Stimulated activated naive CD4-positive, alpha-beta T cell (primary cell): ENCODE results near the gene C6orf163.
"Not testable (repeated sequence)": the region's sequence is repeated elsewhere in the genome, so short reads cannot be mapped to it uniquely, and the experiment has no call there.

Experiments used
- DNase-seq, 6 experiments: peaks; one replicate each; lab custom pipeline; 2025; lab: John Stamatoyannopoulos, UW

The C6orf163 gene

DNA sequence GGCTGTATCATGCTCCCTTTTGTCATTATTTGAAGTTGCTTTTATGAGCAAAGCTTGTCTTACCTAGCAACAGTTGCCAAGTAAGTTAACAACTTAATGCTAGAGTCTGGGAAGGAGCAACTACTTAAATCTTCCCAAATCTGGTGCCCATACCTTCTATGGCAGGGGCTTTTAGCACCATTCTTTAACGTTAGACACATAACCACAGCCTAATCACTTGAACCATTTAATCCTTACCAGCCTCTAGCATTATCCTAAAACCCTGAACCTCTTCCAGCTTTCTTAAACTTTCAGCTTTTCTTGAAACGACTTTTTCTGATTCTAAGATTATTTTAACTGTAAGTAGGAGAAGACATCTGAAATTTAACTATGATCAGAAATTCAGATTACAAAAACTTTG, at the start of gene C6orf163:
TSS of gene C6orf163 (plus strand) at position 83 of the 400 bp plus-strand sequence. CDS start at position 370, 287 bp downstream.
- no peak for DNase-seq

DNA sequence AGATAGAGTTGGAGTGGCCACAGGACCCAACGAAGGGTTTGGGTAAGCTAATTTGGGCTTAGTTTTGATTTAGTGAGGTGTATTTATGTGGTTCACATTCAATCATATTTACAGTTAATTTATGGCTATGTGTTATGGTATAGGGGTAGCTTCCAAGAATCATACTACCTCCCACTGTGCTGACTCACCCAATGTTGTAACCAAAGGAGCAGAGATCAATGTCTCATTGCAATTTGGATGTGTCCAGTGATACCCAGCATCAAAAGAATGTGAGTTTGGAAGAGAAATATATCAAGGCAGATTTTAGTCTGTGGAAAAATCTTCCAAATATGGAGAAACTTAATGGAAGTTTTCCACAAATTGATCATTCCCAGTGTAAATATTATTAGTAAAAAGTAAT, 47.5 kb upstream of the C6orf163 start:
- no peak for DNase-seq

DNA sequence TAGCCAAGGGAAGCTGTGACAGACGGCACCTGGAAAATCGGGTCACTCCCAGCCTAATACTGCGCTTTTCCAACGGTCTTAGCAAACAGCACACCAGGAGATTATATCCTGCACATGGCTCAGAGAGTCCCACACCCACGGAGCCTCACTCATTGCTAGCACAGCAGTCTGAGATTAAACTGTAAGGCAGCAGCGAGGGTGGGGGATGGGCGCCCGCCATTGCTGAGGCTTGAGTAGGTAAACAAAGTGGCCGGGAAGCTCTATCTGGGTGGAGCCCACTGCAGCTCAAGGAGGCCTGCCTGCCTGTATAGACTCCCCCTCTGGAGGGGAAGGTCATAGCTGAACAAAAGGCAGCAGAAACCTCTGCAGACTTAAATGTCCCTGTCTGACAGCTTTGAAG, 43.3 kb upstream of the C6orf163 start:
- DNase-seq, result not testable (repeated sequence)

DNA sequence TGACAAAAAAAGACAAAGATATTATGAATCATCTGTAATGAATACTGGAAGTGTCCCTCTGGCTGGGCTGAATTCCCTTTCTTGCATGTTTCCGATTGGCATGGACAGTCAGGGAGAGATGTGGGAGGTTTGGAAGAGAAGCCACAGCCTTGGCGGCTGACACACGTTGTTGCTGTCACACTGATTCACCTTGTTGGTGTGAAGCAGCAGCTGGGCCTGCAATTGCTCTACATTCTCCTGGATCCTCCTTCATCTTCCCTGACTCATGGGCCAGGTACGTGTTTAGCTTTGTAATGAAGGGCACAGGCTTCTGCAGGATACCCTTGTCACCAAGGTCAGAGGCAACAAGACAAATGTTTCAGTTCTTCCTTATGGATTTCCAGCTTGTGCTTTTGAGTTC, 35.6 kb upstream of the C6orf163 start:
- no peak for DNase-seq

DNA sequence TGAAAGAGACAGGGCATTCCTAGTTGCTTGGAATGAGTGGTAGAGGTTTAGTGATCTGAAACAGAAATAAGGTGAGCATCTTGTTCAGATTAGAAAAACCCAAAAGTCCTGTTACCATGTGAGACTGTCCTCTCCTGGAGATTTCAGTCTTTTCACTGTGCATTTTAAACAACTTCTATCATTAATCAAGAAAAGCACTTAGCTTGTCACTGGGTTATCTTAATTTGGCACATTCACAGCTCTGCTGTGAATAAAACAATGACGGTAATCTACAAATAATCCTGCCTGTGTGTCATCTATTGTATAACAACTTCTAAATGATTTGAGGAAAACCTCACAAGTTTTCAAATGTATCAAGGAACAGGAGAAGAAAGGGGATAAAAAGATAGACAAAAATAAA, 31.8 kb upstream of the C6orf163 start:
- no peak for DNase-seq

DNA sequence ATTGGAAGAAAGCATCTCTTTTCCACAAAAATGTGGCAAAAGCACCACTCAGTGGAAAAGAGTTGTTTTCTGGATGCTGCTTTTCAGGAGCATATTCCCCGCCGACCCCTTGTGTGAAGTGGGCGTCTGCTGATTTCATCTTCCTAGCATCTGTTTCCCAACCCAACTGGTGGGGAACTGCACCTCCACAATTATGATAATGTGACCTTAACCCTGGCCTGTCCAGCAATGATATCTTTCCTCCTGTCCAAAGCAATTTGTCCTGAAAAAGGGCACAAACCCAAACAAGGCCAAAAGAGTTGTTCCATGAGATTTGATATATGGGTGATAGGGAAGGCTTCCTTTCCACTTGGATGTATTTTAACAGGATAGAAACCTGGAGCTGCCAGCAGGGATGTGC, 29.5 kb upstream of the C6orf163 start:
- no peak for DNase-seq

DNA sequence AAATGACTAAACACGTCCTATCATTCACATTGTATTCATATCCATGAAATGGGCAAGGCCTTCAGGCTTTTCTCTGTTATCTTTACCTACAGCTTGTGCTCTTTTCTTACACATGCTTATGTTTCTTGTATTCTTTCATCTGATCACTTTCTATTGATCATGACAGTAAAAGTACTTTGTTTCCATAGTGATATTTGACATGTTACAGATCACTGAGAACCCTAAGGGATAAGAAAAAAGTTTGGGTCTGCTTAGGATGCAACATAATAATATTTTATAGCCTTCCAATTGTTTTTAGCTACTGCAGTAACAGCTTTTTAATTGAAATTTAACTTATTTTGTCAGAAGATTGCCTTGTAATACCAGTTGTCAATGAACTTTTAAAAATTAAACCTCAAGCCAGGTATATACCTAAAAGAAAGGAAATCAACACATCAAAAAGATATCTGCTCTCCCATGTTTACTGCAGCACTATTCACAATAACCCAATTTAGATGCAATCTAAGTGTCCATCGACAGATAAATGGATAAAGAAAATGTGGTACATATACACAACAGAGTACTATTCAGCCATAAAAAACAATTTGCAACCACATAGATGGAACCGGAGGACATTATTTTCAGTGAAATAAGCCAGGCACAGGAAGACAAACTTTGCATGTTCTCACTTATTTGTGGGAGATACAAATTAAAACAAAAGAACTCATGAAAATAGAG, 25.2 kb upstream of the C6orf163 start:
- no peak for DNase-seq

DNA sequence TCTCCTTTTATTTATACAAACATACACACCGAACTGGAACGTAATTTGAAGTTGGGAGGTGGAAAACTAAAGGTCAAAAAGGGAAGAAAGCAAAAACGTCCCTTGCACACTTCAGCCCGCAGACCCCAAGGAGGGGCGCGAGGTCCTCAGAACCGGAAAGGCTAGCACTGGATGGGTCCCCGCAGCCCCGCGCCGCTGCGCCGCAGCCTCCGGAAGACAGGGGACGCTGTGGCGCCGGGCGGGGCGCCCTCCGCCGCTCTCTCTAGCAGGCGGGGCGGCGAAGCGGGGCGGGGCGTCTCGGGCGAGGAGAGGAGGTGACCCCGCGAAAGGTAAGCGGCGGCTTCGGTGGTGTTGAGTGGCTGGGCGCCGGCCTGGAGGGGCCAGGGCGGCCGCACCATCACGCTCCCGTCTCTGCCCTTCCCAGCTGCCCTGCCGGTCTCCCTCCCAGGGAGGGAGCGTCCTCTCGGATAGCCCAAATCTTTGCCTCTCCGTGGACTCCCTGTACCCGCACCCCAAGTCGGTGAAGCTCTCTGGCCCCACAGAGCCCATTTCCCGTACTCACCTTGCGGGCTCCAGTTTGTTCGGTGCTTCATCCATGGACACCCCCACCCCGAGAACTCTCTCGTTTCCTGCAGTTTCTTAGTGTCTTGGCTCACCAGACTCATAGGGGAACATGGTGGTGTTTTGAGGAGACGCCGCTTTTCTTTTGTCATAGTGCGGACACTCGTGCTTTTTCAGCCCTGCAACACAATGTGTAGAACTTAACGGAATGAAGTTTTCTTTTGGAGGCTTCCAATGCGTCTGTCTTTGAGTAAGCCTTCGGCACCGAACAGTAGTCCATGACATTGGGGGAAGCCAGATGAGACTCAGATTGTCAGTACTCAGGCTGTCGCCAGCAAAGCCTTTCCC, 22.1 kb upstream of the C6orf163 start, which contains the start of gene SMIM8:
TSS of gene SMIM8 (plus strand) at position 285 of the 909 bp plus-strand sequence. CDS start 14,444 bp downstream, outside the sequence.
- DNase-seq, result peak; percentile 63 to 81 (median 77)

DNA sequence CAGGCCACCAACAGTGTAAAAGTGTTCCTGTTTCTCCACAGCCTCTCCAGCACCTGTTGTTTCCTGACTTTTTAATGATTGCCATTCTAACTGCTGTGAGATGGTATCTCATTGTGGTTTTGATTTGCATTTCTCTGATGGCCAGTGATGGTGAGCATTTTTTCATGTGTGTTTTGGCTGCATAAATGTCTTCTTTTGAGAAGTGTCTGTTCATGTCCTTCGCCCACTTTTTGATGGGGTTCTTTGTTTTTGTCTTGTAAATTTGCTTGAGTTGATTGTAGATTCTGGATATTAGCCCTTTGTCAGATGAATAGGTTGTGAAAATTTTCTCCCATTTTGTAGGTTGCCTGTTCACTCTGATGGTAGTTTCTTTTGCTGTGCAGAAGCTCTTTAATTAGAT, 20.7 kb upstream of the C6orf163 start:
- DNase-seq, result not testable (repeated sequence)

DNA sequence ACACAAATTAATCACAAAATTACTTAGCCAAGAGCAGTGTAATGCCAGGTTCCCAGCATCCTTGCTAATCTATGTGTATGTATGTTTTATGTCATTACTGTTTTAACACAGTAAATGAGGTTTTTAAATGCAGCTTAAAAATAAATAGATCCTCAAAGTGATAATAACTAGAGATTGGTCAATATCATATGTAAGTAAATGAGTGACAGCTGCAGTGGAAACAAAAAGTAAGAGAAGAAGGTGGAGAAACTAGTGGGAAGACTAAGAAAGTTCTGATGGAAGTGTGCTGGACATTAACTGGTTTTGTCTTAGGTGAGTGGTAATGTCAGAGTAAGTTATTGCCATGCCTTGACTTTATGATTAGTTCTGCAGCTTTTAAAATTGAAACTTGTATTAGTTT, 13.7 kb upstream of the C6orf163 start:
- DNase-seq, result no peak

DNA sequence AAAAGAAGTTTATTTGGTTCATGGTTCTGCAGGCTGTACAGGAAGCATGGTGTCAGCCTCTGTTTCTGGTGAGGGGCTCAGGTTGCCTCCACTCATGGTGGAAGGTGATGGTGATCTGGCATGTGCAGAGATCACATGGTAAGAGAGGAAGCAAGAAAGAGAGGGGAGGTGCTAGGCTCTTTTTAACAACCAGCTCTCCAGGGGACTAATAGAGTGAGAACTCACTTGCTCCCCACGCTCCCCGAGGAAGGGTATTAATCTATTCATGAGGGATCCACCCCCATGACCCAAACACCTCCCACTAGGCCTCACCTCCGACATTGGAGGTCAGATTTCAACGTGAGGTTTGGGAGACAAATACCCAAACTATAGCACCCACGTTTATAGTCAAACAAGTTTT, 11.6 kb upstream of the C6orf163 start:
- DNase-seq, result no peak

DNA sequence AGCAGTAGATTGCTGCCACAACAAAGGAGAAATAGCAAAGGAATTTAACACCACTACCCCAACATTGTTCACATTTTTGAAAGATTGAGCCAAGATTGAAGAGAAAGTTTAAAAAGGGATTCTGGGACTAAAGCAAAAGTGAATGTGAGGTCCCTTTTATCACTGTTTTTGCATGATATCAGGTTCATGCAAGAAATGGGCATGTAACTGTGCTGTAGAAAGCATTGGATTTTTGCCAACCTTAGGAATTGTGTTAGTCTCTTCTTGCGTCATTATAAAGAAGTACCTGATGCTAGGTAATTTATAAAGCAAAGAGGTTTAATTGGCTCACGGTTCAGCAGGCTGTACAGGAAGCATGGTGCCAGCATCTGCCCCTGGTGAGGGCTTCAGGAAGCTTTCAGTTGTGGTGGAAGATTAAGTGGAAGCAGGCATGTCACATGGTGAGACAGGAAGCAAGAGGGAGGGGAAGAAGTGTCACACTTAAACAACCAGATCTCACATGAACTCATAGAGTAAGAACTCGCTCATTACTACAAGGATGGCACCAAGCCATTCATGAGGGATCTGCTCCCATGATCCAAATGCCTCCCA, 10.9 kb upstream of the C6orf163 start:
- peak in 3 of 6 experiments; percentile 6 to 30 (median 17) for DNase-seq

DNA sequence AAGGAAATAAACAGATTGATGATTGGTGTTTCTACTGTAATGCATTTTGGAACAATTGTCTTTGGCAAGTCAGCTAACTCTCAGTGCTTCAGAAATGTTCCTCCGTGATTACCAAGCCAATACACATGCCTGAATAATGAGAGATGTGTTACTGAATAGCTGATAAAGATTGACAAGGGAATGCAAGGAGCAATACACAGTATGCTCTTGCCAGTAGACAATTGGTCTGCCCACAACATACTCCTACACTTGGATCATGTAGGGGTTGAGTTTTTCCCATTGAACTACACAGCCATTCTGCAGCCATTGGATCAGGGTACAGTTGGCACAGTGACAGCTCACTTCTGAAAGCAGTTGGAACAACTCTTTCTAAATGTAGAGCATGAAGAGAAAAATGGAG, 9.9 kb upstream of the C6orf163 start:
- DNase-seq, result no peak

DNA sequence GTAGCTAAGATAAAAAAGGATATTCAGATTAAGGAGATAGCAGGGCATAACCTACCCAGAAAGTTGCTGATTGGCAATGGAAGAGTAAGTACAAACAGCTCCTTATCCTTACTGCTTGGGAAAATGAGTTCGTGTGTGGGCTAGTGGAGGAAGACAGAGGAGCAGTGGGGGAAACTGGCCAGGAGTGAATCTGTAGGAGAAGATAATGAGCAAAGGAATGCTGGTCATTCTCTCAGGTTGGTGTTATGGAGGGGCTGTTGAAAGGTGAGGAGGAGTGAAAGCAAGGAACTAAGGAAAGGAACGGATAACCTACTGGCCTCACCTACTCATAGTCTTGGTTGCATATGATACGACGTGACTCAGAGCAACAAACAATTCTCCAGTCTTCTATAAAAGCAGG, 8.2 kb upstream of the C6orf163 start:
- DNase-seq, result no peak

DNA sequence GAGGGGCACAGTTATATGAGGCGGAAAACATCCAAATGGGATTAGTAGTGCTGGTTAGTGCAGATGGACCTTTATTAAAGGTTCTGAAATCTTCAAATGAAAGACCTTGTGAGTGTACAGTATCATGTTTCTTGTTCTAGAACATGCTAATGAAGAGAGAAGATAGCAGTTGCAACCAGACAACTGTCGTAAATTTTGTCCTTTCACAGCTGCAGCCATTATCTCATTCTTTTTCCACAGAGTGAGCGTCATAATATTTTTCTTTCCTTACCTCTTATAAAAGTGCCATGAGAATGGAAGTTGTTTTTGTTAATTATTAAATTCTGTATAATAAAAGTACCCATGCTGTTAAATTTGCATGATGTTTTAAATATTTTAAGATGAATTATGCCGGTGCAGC, 4.4 kb upstream of the C6orf163 start:
- DNase-seq, result no peak

DNA sequence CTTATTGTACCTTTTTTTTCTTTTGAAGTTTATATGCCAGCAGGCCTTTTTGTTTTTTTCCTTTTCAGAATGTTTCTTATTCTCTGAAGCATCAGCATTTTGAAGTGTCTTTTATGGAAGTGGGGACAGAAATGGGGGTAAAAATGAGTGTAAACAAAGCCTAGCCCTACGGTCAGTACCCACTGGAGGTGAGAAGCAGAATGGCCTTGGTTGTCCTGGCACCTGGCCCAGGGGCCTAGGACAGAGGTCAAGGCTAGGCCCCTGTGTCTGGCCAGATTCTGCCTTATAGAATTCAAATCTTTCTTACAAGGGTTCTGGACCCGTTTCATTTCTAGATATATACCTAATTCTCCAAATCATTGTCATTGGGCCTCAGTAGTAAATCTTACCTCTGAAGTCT, 3.5 kb upstream of the C6orf163 start:
- DNase-seq, result no peak

DNA sequence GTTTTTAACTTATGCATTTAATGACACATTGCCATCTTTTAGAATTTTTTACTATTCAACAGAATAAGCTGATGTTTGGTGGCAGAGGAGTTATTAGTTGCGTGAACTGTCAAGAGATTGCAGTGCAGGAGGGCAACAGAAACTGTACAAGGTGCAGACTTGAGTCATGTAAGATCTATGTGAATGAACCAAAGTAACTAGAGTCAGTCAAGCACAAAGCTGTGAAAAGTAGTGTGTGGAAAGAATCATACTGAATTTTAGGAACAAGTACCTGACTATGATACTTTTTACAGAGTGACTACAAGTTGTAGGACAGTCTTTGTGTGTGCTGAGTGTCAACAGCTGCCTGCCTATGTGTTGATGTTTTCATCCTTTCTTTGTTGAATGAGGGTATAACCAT, 2.7 kb upstream of the C6orf163 start:
- DNase-seq, result no peak

DNA sequence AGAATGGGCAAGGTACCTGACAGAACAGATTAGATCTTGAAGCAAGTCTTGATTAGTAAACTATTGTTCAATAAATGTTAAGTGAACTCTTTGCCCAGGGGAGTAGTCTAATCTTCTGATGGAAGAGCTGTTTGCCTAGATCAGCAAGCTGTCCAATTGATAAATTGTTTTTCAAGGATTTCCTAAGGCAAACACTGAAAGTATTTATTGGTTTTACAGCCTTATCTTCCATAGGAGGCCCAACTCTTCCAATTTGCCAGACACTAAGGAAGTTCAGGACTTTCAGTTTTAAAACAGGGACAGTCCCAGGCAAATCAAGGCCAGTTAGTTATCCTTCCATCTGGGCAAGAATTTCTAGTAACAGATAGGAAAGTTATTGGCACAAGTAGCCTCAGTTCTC, 1.8 kb upstream of the C6orf163 start:
- no peak for DNase-seq

DNA sequence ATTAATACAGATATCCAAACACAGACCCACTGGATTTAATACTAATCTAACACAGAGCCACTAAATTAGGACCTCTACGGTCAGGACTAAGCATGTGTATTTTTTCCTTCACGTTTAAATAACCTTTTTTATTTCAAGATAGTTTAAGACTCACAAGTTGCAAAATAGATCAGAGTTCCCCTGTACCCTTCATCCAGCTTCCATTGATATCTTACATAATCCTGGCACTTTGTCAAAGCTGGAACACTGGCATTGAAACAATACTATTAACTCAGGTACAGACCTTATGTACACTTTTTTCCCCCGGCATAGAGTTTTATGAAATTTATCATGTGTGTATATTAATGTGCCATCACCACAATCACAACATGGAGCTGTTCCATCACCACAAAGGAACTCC, 2.1 kb downstream of the C6orf163 start:
- DNase-seq, result no peak

DNA sequence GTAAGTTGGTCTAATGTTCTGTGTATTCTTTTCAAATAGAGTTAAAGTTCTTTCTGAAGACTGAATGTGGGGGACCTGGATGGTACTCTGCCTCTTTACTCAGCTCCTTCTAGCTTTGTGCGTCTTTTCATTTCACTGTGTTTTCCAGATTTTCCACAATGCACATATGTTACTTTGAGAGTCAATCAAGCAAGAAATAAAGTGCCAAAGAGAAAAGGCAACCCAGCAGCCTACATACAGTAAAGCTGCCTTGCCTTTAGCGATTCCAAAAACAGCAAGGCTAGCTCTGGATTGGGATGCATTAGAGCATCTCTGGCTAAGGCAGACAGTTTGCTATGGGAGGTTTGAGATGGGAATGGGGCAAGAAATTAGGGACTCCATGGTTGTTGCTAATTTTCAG, 5.3 kb downstream of the C6orf163 start:
- no peak for DNase-seq

DNA sequence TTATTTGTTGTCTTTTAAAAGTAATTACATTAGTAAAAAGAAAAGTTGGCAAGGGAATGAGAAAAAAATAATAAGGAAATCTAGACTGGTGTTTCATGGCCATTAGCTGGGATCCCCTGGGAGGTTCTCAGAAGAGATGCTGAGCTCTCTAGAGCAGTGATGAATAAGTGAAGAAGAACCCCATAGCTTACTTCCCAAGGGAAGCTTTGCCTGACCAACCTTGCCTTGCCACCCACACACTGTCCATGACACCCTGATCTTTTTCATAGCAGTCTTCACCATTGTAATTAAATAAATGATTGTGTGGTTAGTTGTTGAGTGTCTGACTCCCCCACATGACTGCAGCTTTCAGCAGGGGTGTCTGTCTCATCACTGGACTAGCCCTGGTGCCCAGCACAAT, 5.9 kb downstream of the C6orf163 start:
- no peak for DNase-seq

DNA sequence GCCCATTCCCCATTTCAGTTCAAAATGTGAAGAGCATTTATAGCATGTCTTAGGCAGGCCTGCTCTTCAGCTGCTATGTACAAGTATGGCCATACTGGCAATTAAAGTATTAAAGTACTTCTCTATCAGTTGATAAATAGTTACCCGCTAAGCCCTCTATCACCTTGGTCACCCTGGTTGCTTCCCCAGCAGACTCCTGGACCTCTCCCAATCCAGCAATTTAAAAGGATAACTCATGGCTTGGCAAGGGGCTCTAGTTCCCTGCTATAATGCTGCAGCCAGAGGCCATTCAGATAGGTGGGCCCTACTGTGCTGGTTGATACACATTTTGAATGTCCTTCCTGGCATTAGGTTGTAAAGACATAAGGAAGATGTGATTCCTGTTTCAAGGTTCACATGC, 7.0 kb downstream of the C6orf163 start:
- DNase-seq, result no peak

DNA sequence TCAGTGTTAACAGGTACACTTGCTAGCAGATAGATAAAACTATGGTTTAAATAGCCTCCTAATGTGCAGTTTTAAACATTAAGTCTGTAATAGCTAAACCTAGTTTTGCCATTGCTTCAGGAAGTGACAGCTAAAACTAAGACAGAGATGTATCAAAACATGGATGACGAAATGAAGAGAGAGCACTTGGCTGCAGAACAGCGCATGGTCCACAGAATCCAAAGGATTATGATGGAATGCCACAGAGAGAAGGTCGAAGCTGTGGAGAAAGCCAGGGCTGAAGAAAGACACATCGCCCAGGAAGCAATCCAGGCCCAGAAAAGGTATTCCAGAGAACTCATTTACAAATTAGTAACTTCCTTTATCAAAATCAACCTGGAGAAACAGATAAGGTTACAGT, 11.6 kb downstream of the C6orf163 start:
- DNase-seq, result no peak
